Activated CD8-positive, alpha-beta T cell treated with anti-CD3 and anti-CD28 coated beads for 36 hours (primary cell): ENCODE results near the gene NCK2. TPM values are rescaled to one million over a fixed set of nuclear protein-coding genes. Genes with fewer than 3 reads are reported as not detected.

Experiments used
- ATAC-seq: fragments of 200-7000 bp; cut with Tn5 transposase; one replicate; pipeline ENCODE4 v1.10.0; 2021; ENCODE audit warnings: mild to moderate bottlenecking, moderate library complexity
- CTCF ChIA-PET: fragments of 350-600 bp; sonication (Branson Sonifier 250); formaldehyde crosslinking; loops from one replicate; lab custom pipeline; 2021; ENCODE audit warnings: antibody characterized with exemption; lab: Charles Lee
- POLR2A ChIA-PET: fragments of 350-600 bp; sonication (Branson Sonifier 250); formaldehyde crosslinking; loops from one replicate; lab custom pipeline; 2021; ENCODE audit warnings: antibody characterized with exemption; lab: Charles Lee
- DNase-seq: peaks from one replicate; pipeline ENCODE4 v3.0.0-alpha.2; 2020
- H3K27ac Mint-ChIP-seq: one replicate; pipeline ENCODE4 v1.8.0; 2021; ENCODE audit warnings: mild to moderate bottlenecking, mixed read lengths
- H3K27me3 Mint-ChIP-seq: one replicate; pipeline ENCODE4 v1.8.0; 2021; ENCODE audit warnings: mixed read lengths
- H3K36me3 Mint-ChIP-seq: one replicate; pipeline ENCODE4 v1.8.0; 2021; ENCODE audit warnings: low read depth, mixed read lengths
- H3K4me1 Mint-ChIP-seq: one replicate; pipeline ENCODE4 v1.8.0; 2021; ENCODE audit warnings: low read depth, mixed read lengths
- H3K4me3 Mint-ChIP-seq: one replicate; pipeline ENCODE4 v1.8.0; 2021; ENCODE audit warnings: mild to moderate bottlenecking, moderate library complexity, mixed read lengths
- H3K9me3 Mint-ChIP-seq: one replicate; pipeline ENCODE4 v1.8.0; 2021; ENCODE audit warnings: mixed read lengths
- intact Hi-C: fragments of 100-400 bp; cut with micrococcal nuclease; formaldehyde crosslinking; loops from one replicate; pipeline ENCODE4 v1.10.0; 2022
- total RNA-seq, 2 experiments: library from RNA; stranded (reverse); gene quantifications; one replicate each; pipeline ENCODE4 v1.2.3, GENCODE V29; 2021
- TF ChIP-seq, protein P1 (sequence below): fragments of 200-600 bp; IDR thresholded peaks from one replicate; pipeline ENCODE4 v1.8.0; 2022; ENCODE audit warnings: antibody characterized with exemption, mild to moderate bottlenecking

NCK2 gene
- total RNA-seq, 2 experiments from 2014 or later = 68.3 to 69.7 TPM

DNA sequence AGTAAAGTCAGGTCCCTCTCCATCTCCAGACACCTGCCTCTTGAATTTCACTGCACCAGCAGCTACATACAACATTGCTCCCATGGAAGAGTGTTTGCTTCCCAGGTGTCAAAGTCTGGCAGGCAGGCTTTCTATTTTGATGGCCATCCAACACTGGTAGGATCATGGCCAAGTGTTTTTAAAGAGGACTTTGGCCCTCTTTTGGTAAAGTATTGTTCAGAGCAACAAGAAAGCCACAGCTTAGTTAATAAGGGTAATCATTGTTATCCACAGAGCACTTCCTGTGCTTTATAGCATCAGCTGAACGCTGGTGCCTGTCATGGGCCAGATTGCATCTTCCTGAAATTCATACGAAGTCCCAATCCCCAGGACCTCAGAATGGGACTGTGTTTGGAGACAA is 133.2 kb downstream of the NCK2 start:
- TF ChIP-seq, protein P1, sequence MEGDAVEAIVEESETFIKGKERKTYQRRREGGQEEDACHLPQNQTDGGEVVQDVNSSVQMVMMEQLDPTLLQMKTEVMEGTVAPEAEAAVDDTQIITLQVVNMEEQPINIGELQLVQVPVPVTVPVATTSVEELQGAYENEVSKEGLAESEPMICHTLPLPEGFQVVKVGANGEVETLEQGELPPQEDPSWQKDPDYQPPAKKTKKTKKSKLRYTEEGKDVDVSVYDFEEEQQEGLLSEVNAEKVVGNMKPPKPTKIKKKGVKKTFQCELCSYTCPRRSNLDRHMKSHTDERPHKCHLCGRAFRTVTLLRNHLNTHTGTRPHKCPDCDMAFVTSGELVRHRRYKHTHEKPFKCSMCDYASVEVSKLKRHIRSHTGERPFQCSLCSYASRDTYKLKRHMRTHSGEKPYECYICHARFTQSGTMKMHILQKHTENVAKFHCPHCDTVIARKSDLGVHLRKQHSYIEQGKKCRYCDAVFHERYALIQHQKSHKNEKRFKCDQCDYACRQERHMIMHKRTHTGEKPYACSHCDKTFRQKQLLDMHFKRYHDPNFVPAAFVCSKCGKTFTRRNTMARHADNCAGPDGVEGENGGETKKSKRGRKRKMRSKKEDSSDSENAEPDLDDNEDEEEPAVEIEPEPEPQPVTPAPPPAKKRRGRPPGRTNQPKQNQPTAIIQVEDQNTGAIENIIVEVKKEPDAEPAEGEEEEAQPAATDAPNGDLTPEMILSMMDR = no peak
- DNase-seq (no peak), ATAC-seq (no peak)
- peaks cover 84% of the 10 kb centered on the region for H3K4me1 Mint-ChIP-seq
- H3K4me3 Mint-ChIP-seq = no peak overlapping the region
- intact Hi-C loops = loop anchor here (5.0 kb wide), 1 partner anchor 49 kb away; no protein-coding TSS in a partner anchor
- peak overlapping the region; percentile 84 for H3K27ac Mint-ChIP-seq
- ChIA-PET POLR2A (interaction anchor here (0.9 to 2.0 kb wide), 2 partner anchors 14 to 24 kb away, joined by 3 to 9 read pairs; no protein-coding TSS in a partner anchor), CTCF (interaction anchor here (1.4 kb wide), 1 partner anchor 100 kb away, joined by 3 read pairs; no protein-coding TSS in a partner anchor)
- H3K36me3 Mint-ChIP-seq = peaks cover 79% of the 10 kb centered on the region
- no peaks in the 10 kb centered on the region for H3K27me3 Mint-ChIP-seq
- no peaks in the 10 kb centered on the region for H3K9me3 Mint-ChIP-seq

DNA sequence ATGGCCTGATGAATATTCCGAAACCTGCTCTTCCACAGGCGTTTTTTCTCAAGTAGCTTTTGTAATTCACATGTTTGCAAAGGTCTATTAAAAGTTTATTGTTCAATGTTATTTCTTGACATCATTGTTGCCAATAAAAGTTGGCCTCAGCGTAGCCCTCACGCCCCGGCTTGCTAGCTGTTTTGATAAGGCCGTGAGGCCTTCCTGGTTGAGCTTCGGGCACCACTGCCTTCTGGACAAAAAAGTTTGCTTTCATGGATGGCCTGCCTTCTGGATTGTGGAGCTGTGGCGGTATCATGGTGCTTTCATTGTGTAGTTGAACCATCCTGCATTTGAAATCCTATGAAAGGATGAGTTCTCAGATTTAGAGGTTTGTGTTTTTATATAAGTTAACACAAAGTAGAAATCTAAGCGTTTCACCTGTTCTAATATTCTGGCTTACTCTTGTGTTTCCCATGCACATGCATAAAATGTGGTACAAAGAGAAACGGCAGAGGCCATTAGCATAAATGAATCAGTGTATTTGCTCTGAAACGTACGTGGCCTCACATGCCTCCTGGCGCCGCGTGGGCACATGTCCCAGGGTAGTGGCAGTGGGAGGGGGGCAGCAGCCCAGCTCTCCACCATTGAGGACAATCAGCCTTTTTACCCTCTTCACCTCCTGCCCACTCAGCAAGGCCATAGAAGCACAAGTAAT is 134.5 kb downstream of the NCK2 start:
- POLR2A ChIA-PET = interaction anchor here (0.8 kb wide), 1 partner anchor 38 kb away, joined by 4 read pairs; no protein-coding TSS in a partner anchor
- no peak for ATAC-seq

DNA sequence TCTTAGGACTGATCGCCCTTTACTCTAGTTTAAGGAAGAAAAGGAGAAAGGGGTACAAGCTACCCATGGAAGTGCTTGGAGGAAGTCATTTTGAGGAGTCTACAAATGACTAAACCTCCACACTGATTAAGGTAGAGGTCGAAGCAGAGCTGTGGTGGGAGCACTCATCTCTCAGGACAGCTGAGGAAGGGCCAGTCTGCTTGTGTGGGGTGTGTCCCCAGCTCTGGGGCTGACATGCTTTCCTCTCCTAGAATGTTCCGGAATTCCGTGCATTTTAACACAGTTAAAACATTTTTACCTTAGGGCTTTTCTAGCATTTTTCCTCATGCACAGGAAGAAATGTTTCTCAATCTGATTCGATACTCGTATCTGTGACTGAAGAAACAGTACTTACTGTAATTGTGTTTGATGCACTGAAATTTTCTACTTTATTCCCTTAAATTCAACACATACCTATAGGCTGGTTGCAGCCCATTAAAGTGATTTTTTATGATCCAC is 135.1 kb downstream of the NCK2 start:
- no peaks in the 10 kb centered on the region for H3K9me3 Mint-ChIP-seq
- peaks cover 86% of the 10 kb centered on the region for H3K4me1 Mint-ChIP-seq
- ChIA-PET POLR2A (no interaction called here), CTCF (interaction anchor here (1.0 to 1.8 kb wide), 3 partner anchors 19 to 205 kb away, joined by 3 to 4 read pairs (median 3); no protein-coding TSS in a partner anchor)
- TF ChIP-seq, protein P1 = no peak
- peak overlapping the region; percentile 84 for H3K27ac Mint-ChIP-seq
- H3K36me3 Mint-ChIP-seq = peaks cover 91% of the 10 kb centered on the region
- no peaks in the 10 kb centered on the region for H3K27me3 Mint-ChIP-seq
- DNase-seq = no peak
- no peak overlapping the region for H3K4me3 Mint-ChIP-seq
- ATAC-seq = no peak
- intact Hi-C loops = loop anchor here (5.0 kb wide), 1 partner anchor 47 kb away; no protein-coding TSS in a partner anchor

More for the DNA sequence above, 134.5 kb downstream of the NCK2 start:
- TF ChIP-seq, protein P1 = no peak
- CTCF ChIA-PET = interaction anchor here (1.0 to 1.8 kb wide), 4 partner anchors 20 to 206 kb away, joined by 3 to 4 read pairs (median 3); no protein-coding TSS in a partner anchor
- Mint-ChIP-seq H3K4me1 (peaks cover 85% of the 10 kb centered on the region), H3K36me3 (peaks cover 86% of the 10 kb centered on the region), H3K4me3 (no peak overlapping the region), H3K27ac (peak overlapping the region; percentile 84), H3K9me3 (no peaks in the 10 kb centered on the region), H3K27me3 (no peaks in the 10 kb centered on the region)
- intact Hi-C loops = loop anchor here (5.0 kb wide), 1 partner anchor 48 kb away; no protein-coding TSS in a partner anchor
- no peak for DNase-seq

DNA sequence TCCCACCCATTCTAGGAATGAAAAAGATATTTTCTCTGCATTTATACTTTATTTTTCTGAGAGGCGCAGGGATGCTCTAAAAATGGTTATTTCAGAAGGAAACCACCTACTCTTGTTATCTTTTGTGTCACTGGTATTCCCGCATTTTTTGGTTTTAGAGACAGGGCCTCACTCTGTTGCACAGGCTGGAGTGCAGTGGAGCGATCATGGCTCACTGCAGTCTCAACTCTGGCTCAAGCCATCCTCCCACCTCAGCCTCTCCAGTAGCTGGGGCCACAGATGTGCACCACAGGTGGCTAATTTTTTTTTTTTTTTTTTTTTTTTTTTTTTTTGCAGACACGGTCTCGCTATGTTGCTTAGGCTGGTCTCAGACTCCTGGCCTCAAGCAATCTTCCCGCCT is 135.9 kb downstream of the NCK2 start:
- H3K27ac Mint-ChIP-seq = peak overlapping the region; percentile 44
- ChIA-PET CTCF (interaction anchor here (1.2 kb wide), 1 partner anchor 204 kb away, joined by 3 read pairs; no protein-coding TSS in a partner anchor), POLR2A (no interaction called here)
- H3K36me3 Mint-ChIP-seq = peaks cover 86% of the 10 kb centered on the region
- ATAC-seq (no peak), DNase-seq (no peak)
- peaks cover 84% of the 10 kb centered on the region for H3K4me1 Mint-ChIP-seq
- no peaks in the 10 kb centered on the region for H3K9me3 Mint-ChIP-seq
- intact Hi-C loops = no loop called here
- TF ChIP-seq, protein P1 = no peak
- H3K4me3 Mint-ChIP-seq = no peak overlapping the region
- H3K27me3 Mint-ChIP-seq = no peaks in the 10 kb centered on the region
